Daoy (cell line): Measurements from ENCODE around the gene LARGE1. TPM values are rescaled to one million over a fixed set of nuclear protein-coding genes. Genes with fewer than 3 reads are reported as not detected.
A peak's percentile ranks its signal among the peaks of the same experiment; 100 is the strongest.
"Not testable (repeated sequence)": the region's sequence is repeated elsewhere in the genome, so short reads cannot be mapped to it uniquely, and the experiment has no call there.

Source experiments
- DNase-seq: peaks from one replicate; pipeline ENCODE4 v3.0.0-alpha.2; 2015; ENCODE audit warnings: low read depth
- total RNA-seq: library from RNA; depleted of rRNA; stranded (reverse); fragments of >200 nt; shearing (Covaris generic); gene quantifications from 2 replicates; pipeline ENCODE4 v1.2.3, GENCODE V29; 2014

LARGE1 gene
- total RNA-seq, 1 experiment from 2014 or later, result 9.1 TPM

DNA sequence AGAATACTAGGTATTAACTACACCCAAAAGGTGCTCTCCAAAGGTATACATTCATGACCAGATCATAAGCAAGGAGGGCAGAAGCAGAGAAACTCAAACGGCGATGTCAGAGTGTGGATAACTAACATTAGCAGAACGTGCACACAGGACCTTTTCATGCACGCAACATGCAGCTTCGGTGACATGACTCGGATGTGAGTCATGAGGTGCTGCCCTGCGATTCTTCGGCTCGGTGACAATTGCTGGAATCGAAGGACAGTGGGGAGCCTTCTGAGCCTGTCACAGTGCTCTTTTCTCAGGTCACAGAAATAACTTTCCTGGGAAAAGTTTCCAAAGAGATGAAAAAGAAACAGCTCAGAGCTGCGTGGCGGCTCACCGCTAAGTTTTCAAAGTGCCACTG, 443.6 kb downstream of the LARGE1 start:
- DNase-seq, result peak; percentile 62

DNA sequence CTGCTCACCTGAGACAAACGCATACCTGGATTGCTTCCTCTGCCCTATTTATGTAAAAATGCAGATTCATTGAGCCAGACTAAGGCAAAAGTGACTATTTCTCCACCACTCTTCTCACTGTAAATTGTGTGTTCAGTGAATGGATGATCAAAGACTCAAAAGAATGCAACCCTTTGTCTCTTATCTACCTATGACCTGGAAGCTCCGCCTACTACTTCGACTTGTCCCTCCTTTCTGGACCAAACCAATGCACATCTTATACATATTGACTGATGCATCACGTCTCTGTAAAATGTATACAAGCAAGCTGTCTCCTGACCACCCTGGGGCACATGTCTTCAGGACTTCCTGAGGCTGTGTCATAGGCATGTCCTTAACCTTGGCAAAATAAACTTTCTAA, 444.1 kb downstream of the LARGE1 start:
- DNase-seq, result peak; percentile 19

DNA sequence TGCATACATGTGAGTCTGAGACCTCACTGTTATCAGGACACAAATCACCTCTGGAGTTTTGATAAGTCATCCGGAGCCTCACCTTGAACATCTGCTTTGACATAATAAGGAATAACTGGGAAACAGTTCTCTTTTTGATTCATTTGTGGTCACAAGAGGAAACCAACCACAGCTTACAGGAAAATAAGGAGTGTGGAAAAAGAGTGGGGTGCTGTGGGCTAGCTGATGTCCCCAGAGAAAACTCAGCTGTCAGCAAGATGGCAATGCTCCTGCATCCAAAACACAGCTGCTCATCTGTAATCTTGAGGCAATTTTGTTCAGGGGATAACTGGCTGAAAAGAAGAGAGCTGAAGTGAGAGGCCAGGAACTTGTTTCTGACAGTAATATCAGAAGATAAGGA, 445.7 kb downstream of the LARGE1 start:
- DNase-seq, result no peak

DNA sequence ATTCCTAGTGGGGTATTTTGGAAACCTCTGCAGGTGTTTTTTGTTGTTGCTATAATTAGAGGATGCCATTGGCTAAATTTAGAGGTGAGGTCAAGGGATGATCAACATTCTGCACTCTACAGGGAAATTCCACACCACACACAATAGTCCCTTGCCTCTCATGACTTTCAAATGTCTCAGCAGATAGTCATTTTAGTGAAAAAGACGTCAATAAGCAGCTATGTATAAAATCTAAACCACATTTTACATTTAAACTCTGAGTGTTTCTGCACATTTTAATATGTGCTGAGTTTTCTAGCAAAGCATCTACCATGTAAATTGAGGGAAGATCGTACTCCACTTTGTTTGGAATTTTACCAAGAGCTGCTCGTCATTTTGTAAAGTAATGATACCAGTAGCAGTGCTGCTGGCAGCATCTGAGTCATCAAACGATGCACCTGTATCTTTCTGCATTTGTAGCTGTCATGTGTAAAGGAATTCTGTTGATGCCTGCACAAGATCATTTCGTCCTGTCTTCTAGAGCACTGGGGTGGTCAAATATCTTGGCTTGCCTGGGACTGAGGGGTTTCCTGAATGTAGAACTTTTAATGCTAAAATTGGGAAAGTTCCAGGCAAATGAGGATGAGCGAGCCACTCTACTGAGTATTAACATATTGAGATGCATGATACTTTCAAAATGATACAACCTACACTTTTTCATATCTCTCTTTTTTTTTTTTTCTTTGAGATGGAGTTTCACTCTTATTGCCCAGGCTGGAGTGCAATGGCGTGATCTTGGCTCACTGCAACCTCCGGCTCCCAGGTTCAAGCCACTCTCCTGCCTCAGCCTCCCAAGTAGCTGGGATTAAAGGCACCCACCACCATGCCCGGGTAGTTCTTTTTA, 447.6 kb downstream of the LARGE1 start:
- DNase-seq, result no peak

DNA sequence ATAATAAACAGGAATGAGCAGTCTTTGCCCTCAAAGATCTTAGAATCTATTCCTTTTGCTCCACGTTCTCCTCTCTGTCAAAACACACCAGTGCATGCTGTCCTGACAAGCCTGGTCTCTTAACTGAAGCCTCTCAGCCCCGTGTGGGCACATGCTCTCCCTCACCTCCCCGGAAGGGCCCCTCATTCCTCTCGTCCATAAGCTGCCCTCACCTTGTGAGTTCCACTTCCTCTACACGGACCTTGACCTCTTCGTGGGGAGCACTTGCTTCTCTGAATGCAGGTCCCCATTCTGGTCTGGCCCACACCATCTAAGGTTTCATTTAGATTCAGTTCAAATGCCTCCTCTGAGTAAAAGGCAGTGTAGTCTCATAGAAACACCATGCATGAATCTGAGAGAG, 449.8 kb downstream of the LARGE1 start:
- DNase-seq, result no peak

DNA sequence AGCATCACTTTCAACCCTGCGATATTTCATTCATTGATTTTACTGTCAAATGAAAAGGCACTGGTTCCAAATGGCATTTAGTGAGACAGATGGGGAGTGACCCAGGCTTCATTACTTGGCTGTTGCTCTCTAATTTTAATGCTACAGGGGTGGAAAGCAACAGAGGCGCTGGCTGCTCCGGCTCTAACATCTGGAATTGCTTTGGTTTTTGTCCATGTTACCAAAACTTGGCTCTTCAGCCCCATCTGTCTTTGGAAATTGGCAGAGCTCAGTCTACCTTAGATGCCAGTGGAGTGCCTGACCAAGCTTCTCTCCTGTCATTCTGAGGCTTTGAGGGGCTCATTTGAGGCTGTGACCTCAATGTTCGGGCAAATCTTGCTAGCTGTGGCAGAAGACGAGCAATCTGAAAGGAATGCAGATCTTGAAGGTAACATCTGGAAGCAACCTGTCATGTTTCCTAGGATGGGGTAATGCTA, 452.6 kb downstream of the LARGE1 start:
- no peak for DNase-seq

DNA sequence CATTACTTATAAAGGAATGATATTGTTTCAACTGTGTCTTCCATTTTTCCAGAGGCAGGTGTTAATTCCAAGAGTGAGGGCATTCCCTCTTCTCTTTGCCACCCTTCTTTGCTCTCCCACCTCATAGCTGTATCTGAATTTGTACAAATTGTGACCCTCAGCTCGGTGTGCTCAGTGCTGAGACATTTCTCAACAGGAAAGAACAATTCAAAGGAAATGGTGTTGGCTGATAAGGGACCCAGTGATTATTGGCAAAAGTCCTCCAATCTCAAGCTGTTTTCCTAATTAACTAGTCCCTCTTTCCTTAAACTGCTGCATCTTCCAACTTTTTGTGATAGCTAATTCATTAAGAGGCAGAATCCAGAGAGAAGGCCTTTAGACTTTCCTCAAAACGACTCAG, 453.2 kb downstream of the LARGE1 start:
- no peak for DNase-seq

DNA sequence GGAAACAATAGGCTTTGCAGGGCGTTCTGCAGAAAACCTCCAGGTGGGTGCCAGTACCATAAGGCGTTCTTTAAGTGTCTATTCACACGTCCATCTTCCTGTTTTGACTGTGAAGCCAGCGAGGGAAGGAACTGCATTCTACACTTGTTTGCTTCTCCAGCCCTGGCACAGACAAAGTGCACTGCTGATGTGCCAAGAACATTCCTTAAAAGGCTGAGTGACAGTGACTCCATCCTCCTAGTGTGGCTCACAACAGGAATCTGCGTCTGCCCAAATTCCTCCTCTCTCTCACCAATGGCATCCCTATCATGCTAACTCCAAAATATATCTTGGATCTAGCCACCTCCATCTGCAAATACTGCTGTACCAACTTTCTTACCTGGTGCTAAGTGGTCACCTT, 454.7 kb downstream of the LARGE1 start:
- DNase-seq, result no peak

DNA sequence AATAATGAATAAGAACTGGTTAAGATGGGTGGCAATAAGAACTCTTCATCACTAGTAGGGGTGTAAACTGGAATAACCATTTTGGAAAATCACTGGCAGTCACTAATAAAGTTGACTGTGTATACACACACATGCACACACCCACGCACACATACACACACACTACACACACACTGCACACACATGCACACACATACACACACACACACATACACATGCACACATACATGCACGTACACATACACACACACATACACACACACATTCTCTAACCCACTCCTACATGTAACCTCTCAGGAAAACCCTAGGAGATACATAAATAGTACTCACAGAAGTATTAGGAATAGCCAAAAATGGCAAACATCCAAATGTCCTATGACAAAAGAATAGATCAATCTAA, 455.6 kb downstream of the LARGE1 start:
- no peak for DNase-seq

DNA sequence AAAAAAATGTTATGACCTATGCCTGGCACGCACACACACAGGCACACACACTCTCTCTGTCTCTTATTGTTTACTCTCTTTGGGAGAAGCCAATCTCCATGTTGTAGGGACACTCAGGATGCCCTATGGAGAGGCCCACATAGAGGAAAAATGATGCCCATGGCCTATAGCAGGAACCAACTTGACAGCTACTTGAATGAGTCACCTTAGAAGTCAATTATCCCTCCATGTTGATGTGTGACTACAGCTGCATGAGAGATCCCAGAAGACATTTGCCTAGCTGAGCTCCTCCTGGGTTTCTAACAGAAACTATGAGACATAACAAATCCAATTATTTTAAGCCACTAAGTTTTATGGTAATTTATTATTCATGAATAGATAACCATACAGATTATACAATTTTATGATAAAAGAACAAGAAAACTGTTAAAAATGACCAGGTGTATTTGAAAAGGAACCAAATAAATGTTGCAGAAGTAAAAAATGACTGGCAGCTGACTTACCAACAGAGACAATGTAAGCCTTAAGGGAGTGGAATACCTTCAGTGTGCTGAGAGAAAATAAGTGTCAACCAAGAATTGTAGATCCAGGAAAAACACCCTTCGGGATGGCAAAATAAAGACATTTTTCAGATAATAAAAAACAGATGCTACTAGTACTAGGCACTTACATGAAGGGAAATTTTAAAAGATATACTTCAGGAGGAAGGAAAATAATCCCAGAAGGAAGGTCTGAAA, 458.4 kb downstream of the LARGE1 start:
- no peak for DNase-seq

DNA sequence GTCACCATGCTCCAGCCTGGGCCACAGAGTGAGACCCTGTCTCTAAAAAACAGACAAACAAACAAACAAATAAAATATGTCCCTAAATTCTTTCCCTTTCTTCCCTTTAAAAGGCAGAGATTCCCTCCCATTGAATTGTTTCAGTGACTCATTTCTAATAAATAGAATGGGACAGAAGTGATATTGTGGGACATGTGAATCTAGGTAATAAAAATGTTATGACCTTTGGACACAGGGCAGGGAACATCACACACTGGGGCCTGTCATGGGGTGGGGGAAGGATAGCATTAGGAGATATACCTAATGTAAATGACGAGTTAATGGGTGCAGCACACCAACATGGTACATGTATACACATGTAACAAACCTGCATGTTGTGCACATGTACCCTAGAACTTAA, 459.0 kb downstream of the LARGE1 start:
- not testable (repeated sequence) for DNase-seq

DNA sequence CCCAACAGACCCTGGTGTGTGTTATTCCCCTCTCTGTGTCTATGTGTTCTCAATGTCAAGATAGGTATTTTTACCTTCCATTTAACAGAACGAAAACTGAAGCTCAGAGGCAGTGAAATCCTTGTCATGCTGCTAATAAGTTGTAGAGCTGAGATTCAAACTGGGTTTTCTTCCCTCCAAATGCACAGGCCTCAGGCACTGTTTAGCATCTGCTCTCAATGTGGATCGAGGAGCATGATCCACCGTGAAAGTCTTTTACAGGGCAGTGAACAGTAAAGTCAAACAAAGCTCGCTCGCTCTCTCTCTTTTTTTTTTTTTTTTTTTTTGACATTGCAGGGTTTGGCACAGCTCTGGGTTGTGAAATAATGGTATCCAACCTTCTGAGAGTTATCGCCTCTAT, 461.1 kb downstream of the LARGE1 start:
- no peak for DNase-seq

DNA sequence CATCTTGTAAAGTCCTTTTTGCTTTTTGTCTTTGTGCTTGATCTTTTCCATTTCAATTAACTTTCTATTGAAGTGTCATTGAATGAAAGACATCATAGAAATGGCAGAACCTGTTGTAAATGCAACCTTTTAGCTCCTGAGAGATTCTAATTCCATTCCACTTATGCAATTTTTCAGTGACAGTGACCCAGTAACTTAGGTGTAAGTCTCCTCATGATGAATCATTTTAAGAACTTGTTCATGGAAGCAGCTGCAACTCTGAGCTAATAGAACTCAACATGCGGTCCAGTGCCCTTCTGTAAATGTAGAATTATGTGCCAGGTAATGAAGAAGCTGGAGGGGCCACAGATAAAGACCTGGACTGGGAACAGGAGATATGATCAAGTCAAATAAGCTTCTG, 463.8 kb downstream of the LARGE1 start:
- no peak for DNase-seq

DNA sequence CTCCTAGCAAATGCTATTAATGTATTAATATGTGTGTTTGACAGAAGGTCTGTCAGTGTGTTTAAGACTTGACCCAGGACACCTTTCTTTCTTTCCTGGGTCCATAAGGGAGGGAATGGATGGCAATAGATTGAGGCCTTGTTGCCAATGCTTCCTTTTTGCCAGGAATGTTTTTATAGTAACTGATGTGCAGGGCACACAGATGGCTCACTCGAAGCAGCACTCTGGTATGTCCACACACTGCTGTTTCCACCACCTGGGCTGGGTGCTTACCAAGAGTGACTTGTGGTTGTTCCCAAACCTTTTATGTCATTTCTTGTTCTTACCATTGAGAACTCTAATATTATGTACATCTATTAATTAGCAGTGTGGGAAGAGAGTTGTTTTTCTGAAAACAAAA, 465.2 kb downstream of the LARGE1 start:
- DNase-seq, result no peak

DNA sequence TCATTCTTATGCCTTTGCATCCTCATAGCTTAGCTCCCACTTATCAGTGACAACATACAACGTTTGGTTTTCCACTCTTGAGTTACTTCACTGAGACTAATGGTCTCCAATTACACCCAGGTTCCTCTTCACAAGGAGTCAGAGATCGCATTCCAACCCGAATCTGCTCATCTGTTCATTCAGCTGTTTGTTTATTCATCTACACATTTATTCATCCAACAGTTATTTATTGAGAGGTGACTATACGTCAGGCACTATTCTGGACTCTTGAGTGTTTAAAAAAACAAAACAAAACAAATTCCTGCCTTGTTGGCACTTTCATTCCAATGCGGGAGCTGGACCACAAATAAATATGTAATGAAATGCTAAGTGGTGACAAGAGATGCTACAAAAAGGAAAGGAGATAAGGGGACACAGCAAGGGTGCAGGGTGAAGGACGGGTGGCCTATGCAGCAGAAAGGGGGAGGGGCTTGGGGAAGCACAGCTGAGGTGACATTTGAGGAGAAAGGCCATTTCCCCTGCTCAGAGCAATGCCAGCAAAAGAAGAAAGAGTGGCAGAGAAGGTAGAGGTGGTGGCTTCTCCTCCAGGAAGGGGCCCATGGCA, 468.3 kb downstream of the LARGE1 start:
- no peak for DNase-seq

DNA sequence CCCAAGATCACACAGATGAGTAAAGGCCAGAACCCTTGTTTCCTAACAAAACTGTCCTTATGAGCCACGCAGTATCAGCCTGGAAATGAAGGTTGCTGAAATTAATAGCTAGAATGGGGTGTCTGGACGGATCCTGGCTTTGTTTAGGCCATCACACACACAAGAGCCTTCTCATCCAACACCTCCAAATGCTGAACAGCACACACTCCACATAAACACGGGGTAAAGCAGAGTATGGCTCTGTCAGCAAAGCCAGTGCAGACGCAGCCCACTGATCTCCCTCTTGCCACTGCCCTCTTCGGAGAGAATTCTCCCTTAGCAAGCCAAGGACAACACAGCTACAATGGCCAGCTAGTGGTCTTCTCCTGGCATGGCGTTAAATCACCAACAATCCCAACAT, 469.5 kb downstream of the LARGE1 start:
- DNase-seq, result no peak

DNA sequence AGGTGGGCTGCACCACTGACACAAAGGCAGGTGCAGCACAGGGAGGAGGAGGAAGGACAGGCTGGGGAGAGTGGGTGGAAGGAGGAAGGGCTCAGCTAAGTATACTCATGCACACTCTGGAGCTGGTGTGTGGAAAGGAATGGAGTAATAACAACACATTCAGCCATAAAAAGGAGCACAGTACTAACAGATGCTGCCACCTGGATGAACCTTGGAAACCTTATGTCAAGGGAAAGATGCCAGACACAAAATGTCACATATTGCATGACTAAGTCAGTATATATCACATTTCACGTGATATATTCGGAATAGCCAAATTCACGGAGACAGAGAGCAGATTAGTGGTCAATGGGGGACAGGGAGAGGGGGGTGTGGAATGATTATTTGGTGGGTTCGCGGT, 472.5 kb downstream of the LARGE1 start:
- DNase-seq, result no peak

DNA sequence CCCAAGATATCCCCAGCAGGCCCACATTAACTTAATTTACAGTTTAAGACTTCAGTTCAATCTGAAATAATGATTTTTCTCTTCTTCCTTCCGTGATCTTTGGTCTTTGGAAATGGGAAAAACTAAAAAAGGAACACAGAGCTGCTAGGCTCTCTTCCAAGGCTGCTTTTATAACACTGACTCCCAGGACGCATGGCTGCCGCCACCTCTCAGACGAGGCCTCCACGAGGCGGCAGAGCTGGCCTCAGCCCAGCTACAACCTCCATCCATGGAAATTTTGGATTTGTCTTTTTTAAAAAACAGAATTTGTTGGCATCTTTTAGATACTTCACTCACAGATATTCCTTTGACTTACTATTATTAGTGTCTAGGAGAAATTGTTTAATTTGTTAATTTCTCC, 476.6 kb downstream of the LARGE1 start:
- no peak for DNase-seq

DNA sequence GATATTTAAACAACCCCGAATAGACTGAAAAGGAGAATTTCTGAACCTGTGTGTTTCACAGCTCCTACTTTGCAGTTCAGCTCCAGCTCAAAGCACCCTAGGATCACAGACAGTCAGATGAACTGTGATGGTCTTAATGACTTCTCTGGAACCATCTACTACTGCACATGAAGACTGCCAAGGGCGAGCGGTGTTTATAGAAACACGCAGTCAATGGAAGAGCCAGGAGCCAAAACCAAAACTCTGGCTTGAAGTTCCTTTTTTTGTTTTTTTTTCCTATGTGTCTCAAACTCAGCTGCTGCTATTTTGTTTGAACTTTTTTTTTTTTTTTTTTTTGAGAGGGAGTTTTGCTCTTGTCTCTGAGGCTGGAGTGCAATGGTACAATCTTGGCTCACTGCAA, 479.5 kb downstream of the LARGE1 start:
- no peak for DNase-seq

DNA sequence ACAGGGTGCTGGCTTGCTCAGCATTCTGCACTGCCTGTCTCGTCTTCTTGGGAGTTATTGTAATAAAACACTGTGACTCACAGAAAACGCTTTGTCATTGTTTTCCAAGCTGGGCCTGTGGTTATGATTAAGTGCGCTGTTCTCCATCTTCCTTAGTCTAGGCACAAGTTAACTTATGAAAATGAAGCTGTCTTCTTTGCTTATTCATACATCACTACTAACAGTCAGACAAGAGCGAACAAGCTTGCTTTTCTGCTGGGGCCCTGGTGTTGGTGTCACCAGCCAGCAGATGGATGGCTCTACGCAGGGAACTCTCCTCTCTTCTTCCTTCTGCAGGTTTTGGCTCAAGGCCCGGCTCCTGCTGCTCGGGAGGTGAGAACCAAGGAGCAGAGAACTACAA, 482.0 kb downstream of the LARGE1 start:
- DNase-seq, result peak; percentile 86

DNA sequence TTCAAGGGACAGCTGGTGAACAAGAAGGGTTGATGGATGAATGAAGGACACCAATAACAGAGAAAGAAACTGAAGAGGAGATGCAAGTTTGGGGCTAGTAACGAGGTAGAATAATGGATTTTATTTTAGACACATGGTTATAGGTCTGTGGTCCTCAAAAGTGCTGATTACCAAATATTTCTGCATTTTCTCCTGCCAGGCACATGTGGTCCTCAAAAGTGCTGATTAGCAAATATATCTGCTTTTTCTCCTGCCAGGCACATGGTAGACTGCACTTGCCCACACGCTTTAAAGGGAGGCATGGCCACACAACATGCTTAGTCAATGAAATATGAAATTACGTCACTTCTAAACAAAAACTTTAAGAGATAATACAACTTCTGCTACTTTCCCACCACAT, 489.0 kb downstream of the LARGE1 start:
- no peak for DNase-seq

DNA sequence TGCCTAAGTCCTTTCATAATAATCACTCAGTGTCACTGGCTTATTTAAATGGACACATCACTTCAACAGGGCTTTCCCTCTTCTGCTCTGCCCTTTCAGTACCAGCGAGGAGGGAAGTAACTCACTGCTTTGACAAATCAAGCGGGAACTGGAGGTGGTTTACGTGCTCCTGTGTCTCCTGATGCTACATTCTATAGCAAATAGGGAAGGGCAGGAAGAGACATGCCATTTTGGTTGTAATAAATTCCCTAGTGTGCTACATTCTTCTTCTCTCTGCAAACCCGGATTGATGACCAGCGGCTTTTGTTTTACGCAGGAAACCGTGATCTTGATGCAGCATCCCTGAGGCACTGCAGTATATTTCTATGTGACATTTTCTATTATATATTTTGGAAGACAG, 491.0 kb downstream of the LARGE1 start:
- DNase-seq, result no peak

DNA sequence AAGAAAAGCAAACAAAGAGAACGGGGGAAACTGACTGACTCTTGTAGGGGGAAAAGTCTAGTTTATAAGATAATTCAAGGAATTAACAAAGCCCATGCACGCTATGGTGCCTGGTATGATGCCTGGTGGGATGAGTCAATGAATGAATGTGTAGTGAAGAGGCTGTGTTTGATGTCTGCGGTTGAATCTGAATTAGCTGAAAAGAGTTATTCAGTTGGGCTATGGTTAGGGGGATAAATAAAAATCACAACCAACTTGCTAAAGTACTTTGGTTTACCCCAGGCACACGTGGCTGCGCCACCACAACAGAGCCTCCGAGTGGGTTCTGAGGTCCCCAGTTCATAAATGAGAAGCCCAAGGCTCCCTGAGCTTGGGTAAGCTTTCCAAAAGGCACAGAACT, 492.8 kb downstream of the LARGE1 start:
- peak; percentile 74 for DNase-seq
